Putamen (tissue), 1 donor: ENCODE measurements around the gene TMOD3.

Source experiments
- DNase-seq: peaks from one replicate; pipeline ENCODE4 v3.0.0-alpha.2; 2016; ENCODE audit warnings: low spot score

TMOD3 gene

DNA sequence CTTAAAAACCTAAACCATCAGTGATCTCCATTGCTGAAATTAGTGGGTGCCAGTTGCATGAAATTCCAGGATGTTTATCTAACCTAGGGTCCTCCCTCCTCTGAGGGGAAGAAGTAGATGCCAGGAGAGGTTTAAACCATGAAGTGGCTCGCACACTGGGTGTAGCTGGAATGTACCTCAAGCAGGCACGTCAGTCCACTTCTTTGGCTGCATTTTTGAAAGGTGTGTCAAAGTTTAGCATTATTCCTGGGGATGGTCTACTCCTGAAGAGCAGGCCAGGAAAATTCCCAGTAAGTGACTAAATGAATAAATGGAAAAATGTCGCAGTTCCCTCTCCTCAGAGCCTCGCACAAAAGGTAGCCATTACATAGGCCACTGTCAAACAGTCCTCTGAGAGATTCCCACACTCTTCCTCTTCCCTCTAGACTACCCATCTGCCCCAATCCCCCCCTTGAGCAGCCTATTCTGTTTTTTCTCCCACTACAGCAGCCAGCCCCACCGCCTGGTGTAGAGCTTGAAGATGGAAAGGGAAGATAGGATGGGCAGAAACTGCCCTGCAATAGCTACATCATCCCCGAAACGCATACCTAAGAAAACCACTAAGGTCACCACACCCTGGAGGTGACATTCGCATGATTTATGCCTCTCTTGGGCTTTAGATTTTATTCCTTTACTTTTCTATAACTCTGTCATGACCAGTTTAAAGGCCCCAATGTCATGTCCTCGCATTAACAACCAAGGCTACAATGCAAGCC is 655 bp upstream of the TMOD3 start:
- DNase-seq = no peak

DNA sequence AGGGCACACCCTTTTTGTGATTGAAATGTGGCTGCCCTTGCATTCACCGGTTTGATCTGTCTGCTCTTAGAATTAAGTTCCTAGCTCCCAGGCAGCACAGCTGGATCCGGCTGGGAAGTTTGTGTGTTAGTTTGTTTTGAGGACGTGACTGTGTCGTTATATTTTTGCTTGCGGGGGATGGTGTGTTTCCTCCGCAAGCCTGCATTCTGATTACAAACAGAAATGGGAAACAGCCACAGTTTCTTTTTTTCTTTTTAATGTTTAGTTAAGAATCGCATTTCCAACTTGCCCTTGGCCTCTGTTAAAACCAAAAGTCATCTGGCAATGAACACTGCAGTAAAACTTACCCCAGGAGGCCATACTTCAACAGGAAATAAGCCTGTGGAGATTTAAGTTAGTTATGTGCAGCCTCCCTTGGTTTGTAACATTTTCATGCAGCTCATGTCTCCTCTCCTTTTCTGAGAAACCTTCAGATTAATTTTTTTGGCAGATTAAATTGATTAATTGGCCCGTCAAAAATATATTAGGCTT is 888 bp downstream of the TMOD3 start:
- peak; percentile 39 for DNase-seq

DNA sequence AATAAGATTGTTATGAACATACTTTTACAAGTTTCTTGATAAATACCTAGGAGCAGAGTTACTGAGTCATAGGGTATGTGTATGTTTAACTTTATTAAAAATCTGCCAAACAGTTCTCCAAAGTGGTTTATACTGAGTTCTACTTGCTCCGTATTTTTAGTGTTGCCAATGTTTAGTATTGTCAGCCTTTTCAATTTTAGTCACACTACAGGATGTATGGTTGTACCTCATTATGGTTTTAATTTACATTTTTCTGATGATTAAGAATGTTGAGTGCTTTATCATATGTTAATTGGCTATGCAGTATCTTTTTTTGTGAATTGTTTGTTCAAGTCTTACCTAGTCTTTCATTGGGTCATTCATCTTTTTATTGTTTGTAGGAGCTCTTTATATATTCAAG is 4.3 kb downstream of the TMOD3 start:
- DNase-seq = no peak

DNA sequence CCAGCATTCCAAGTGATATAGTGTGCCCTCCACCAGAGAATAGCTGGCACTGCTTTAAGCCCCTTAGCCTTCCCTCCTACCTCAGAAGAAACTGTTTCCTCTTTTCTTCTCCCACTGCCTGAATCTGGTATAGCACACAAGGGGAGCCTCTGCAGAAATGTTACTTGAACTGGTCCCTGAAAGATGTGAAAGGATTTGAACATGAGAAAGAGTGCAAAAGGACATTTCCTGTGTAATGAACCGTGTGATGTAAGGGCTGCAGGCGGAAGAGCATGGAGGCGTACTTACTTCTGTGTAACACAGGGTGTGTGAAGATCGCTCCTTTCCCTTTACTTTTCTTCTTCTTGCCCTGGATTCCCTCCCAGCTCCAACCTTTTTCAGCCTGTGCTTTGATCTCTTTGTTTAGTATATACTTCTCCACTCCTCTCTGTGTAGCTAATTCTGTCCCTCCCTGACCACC is 8.4 kb downstream of the TMOD3 start:
- DNase-seq = no peak

DNA sequence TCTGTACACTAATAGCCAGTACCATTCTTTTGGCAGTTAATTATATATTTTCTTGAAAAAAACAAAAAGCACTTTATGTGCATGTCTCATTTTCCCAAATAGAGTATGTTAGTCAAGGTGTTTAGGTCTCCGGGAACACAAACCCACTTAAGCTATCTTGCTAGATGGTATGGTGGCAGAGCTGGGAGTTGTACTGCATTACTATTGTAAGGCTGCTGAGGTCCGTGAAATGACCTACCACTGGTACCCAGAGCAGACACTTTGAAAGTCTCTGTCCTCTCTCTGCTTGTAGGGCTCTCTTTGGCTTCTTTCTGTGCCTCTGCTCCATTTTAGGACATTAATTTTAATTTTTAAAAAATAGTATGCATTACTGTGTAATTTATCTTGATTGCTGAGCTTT is 8.8 kb downstream of the TMOD3 start:
- no peak for DNase-seq

DNA sequence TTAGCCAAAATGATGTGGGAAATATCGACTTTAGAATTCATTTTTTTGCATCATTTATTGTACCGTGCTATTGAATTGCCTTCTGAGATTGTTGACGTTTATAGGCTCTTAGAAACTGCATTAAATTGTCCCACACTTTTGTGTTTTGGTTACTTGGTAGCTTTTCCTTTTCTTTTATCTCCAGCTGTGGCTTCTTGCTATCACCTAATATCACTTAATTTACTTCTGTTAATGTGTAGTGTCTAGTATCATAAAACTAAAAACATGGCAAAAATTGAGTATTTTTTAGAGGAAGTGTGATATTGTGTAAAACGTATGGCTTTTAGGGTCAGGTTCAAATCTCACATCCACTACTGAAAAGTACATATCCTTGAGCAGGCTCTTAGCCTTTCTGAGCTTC is 11.2 kb downstream of the TMOD3 start:
- no peak for DNase-seq

DNA sequence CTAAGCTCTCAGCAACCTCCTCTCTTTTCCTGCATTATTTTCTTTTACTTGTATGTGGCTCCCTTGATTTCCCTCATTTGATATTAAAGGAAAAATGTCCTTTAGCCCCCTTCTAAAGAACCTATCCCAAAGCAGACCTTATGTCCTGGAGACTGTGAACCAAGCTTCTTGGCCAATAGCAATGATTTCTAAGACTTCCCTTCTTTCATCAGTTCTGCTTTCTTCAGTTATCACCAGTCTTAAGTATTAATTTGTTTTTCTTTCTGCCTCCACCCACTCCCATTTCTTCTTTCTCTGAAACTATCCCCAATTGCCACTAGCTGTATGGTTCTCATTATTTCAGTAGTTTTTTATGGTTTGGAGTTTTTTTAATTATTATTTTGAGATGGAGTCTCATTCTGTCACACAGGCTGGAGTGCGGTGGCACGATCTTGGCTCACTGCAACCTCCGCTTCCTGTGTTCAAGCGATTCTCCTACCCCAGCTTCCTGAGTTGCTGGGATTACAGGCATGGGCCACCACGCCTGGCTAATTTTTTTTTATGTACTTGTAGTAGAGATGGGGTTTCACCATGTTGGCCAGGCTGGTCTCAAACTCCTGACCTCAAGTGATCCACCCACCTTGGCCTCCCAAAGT is 12.1 kb downstream of the TMOD3 start:
- DNase-seq = no peak

DNA sequence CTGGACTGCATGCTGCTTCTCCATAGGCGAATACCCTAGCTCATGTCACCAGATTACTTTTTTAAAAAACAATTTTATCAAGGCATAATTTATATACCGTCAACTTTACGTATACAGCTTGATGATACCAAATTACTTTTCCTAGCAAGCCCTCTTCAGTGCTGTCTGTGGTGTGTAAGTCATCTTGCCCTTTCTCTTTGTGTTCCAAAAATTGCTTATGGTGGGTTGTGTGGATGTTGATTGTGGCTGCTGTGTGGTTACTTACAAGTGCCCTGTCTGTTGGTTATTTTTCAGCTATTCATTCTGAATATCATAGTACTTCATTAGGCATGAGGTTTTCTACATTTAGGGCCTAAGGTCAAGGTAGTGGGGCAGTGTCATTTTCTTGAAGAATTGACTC is 12.8 kb downstream of the TMOD3 start:
- no peak for DNase-seq

DNA sequence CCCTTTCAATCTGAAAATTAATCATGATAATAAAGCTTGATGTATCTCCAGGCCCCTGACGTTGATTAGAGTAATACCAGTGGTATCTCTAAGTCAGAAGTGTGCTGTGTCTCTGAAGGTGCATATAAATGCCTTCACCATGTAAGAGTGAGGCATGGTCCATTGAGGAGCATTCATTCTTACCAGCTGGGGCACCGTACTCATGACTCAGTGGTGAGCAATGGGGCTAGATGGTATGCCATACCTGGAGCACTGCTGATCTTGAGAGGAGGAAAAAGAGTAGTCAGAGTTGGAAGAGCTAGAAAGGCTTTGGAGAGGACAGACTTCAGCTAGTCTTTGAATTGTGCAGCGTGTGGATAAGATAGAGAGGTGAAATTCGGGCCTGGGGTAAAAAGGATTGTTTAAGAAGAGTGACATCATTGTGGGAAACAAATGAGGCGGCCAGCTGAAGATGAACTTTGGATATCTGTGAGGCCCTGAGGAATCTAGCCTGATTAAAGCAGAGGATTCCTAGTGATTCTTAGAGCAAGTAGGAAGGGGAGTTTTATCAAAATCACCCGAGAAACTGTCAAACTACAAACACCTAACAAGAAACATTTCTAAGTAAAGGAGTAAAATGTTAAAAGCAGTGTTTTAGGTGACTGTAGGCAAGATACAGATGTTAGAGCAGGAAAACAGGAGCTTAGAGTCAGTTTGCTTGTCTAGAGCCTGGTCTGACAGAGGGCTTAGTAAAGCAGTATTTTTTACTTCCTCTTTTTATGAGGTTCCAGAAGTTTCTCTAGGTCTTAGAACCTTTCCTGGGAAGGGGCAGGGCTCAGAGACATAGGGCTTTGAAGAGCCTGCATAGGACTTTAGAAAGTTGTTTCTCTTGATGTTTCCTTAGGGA is 13.6 kb downstream of the TMOD3 start:
- no peak for DNase-seq

DNA sequence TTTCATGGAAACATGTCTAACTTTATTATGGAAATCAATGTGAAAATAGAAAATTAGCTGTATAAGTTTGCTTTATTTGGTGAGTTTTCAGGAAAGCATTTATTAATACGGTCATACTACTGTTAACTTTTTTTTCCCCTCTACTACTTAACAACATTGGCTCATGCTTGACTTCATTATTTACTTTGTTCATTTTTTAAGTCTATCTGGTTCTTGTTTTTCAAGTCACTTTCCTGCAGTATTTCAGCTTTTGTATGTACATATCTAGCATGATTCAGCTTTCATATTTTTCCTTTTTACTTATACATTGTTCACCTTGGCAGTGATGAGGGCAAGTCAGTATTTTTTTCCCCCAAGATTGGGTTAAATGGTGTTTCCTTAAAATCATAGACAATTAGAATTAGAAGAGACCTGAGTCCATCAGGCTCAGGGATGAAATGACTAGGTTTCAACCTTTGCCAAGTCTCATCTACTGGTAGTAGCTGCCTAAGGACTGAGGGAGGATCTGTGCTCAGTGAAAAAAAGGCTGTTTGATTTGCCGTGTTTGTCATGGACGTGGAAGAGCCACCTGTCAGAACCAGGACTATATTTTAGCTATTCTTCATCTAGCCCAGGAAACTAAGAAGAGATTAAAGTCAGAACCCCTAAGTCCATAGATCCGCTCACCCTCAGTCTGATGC is 15.4 kb downstream of the TMOD3 start:
- no peak for DNase-seq

DNA sequence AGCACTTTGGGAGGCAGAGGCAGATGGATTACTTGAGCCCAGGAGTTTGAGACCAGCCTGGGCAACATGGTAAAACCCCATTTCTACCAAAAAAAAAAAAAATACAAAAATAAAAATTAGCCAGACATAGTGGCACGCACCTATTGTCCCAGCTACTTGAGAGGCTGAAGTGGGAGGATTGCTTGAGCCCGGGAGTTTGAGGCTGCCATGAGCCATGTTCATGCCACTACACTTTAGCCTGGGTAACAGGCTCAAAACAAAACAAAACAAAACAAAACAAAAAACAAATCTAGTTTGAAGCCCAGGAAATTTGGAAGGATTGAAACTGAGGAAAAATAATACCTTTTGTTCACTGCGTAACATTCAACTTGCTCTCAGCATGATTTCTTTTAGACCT is 16.6 kb downstream of the TMOD3 start:
- DNase-seq = no peak

DNA sequence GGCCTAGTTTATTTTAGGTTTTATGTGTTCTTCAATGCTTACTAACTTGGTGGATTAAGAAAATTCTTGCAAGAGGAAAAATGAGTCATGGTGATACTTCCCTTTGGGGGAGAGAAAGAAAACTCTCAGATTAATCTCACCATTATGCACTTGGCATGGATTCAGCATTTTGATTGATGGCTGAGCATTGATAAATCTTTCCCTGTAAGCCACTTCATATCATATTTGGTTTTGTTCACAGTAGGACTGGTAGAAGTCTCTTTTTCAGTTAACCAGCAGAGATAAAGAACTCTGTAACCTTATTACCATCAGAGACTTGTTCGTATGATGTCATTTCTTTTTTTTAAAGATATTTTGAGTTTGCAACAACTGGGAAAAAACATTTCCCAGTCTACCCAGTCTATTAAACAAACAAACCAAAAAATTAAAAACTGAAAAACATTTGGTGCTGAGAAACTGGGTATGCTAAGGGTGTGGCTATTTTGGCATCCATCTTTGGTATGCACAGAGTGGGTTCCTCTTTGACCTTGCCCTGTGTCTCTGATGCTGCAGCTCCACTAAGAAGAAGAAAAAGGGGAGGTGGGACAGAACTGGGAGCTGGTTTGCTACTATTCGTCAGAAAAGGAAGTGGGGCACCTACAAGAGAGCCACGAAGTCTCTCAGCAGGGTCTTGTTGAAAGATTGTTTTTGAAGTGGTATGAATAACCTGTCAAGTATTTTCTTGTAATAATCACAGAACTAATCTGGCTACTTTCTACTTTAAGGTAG is 17.2 kb downstream of the TMOD3 start:
- DNase-seq = peak; percentile 58

DNA sequence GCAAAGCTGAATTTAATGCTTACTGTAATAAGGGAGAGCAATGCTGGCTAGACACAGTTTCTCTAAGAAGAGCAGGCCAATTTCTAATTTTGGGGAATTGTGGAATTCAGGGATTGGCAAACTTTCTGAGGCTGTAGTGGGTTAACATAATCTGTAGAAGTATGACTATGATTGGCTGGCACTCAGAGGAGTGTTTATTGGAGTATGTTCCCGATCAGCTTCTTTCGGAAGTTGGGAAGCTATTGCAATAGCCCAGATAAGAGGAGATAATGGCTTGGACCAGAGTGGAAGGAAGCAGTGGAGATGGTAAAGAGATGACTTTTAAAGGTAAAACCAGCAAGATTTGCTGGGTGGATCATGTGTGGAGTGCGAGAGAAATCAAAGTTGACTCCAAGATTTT is 19.4 kb downstream of the TMOD3 start:
- DNase-seq = no peak

DNA sequence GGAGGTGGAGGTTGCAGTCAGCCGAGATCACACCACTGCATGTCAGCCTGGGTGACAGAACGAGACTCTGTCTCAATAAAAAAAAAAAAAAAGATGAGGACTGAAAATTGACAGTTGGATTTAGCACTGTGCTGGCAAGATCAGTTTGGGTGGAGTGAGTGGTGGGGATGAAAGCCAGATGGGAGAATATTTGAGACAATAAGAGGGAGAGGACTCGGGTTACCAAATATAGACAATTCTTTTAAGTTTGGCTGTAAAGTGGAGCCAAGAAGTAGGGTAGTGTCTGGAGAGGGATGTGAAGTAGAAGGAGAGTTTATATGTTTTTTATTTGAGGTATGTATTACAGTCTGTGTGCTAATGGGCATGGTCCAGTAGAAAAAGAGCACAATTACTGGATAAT is 20.4 kb downstream of the TMOD3 start:
- no peak for DNase-seq

DNA sequence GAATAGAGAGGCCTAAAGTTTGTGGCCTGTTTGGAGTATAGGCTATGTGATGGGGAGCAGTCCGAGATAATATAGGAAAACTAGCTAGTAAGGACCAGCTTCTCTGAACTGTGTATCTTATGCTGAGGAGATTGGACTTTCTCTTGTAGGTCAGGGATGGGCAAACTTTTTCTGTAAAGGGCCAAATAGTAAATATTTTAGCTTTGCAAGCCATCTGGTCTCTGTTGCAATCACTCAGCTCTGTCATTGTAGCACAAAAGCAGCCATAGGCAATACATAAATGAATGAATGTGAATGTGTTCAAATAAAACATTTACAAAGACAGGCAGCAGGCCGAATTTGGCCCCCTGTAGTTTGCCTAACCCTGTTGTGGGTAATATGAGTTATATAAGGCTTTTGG is 24.5 kb downstream of the TMOD3 start:
- DNase-seq = no peak

DNA sequence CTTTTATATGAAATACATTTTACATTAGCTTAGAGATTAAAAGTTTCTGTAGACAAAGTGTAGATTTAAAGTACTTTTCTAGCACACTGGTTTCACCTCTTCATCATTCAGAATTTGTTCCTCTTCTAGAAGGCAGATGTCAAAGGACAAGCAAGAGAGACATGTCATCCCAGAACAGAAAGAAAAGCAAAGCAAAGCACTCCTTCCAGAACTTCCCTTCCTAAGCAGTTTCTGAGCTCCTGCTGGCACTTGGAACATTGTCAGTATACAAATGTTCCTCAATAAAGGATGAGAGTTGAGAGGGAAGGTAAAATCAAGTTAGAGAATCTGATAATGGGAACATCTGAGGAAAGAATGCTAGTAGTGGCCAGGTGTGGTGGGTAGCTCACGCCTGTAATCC is 26.2 kb downstream of the TMOD3 start:
- DNase-seq = no peak

DNA sequence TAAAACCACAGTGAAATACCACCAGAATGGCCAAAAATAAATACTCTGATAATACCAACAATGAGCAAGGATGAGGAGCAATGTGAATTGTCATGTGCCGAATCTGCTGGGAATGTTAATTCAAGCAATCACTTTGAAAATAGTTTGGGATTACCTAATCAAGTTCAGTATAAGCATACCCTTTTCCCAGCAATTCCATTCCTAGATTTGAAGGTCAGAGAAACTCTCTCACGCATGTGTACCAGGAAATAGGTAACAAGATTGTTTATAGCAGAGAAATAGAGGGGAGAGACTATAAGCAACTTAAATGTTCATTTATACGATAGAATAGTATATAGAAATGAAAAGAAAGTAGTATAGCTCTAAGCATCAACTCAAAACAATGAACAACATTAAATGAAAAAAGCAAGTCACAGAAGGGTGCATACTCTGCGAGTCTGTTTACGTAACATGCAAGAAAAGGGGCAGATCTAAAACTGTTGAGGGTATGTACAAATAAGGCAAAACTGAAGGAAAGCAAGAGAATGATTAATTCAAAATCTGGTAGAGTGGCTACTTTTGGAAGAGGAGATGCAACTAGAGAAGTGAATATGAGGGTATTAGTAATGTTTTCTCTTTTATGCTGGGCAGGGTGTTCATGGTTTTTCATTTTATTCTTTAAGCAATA is 27.4 kb downstream of the TMOD3 start:
- no peak for DNase-seq

DNA sequence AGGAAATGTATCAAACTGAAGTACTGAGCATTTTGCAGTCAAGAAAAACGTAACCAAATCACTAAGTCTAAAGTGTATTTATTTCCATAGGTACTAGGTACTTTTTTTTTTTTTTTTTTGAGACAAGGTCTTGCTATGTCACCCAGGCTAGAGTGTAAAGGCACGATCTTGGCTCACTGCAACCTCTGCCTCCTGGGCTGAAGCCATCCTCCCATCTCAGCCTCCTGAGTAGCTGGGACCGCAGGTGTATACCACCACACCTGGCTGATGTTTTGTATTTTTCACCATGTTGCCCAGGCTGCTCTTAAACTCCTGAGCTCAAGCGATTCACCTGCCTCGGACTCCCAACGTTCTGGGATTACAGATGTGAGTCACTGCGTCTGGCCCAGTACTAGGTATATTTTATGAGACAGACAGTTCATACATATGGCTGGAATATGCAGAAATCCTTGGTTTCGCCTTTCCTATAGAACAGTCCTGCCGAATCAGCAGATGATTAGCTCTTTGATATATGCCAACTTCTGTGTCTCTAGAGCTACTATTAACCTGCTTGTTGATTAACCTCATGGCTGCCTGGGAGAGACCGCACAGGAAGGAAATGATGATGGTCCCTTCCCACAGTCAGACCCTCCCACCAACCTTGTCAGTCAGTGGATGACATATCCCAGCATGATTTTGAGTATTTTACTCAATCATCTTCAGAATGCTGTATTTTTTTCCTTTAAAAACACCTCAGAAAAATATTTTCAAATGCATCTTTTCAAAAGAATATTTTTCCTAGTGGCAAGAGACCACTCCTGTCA is 32.3 kb downstream of the TMOD3 start:
- no peak for DNase-seq

DNA sequence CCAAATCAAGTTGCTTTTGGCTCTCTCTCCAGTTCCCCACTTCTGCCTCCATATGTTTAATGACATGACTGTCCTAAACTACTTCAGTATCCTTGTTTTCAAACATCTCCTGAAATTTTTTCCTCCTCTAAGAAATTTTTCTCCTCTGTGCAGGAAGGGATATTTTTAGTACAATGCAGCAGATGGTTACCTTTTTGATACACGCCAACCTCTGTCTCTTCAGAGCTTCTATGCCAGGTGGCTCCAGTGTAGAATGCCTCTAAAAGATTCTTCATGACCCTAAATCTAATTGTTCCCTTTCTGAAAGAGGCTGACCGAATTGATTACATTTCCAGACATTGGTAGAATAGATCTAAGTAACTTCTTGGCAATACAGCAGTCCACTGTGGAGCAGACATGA is 33.7 kb downstream of the TMOD3 start:
- no peak for DNase-seq
